GM19372 (cell line): Measurements from ENCODE around the gene TMEM200B.
"Not testable (repeated sequence)": the region's sequence is repeated elsewhere in the genome, so short reads cannot be mapped to it uniquely, and the experiment has no call there.

ENCODE experiments used
- ATAC-seq: cut with Tn5 transposase; IDR thresholded peaks from one replicate; pipeline ENCODE4 v1.9.1; 2021; ENCODE audit warnings: mild to moderate bottlenecking, low read depth, moderate library complexity; ENCODE audit not compliant: unreplicated experiment

The TMEM200B gene

GRCh38 chr1:29113413-29114117 lies 10.1 kb downstream of the TMEM200B start:
- no peak for ATAC-seq

- ATAC-seq, result no peak
Observed at GRCh38 chr1:29112705-29113412, 10.8 kb downstream of the TMEM200B start.

GRCh38 chr1:29108041-29108440 lies 15.7 kb downstream of the TMEM200B start:
- not testable (repeated sequence) for ATAC-seq

GRCh38 chr1:29105822-29106221 lies 17.9 kb downstream of the TMEM200B start:
- no peak for ATAC-seq

- ATAC-seq, result no peak
Observed at GRCh38 chr1:29100487-29100886, 23.2 kb downstream of the TMEM200B start.

- ATAC-seq, result no peak
Observed at GRCh38 chr1:29099286-29099685, 24.4 kb downstream of the TMEM200B start.

GRCh38 chr1:29096231-29096886 lies 27.3 kb downstream of the TMEM200B start:
- no peak for ATAC-seq

- no peak for ATAC-seq
Observed at GRCh38 chr1:29094954-29095353, 28.7 kb downstream of the TMEM200B start.

- ATAC-seq, result no peak
Observed at GRCh38 chr1:29094433-29094832, 29.3 kb downstream of the TMEM200B start.

- not testable (repeated sequence) for ATAC-seq
Observed at GRCh38 chr1:29092704-29093103, 31.0 kb downstream of the TMEM200B start.

- no peak for ATAC-seq
Observed at GRCh38 chr1:29090937-29091618, 32.6 kb downstream of the TMEM200B start.

GRCh38 chr1:29084196-29084521 lies 39.5 kb downstream of the TMEM200B start:
- ATAC-seq, result no peak

GRCh38 chr1:29083317-29084195 lies 40.1 kb downstream of the TMEM200B start:
- no peak for ATAC-seq

GRCh38 chr1:29082519-29082918 lies 41.2 kb downstream of the TMEM200B start:
- no peak for ATAC-seq

- no peak for ATAC-seq
Observed at GRCh38 chr1:29081201-29081600, 42.5 kb downstream of the TMEM200B start.

- ATAC-seq, result not testable (repeated sequence)
Observed at GRCh38 chr1:29079916-29080629, 43.6 kb downstream of the TMEM200B start.

- no peak for ATAC-seq
Observed at GRCh38 chr1:29077155-29077554, 46.5 kb downstream of the TMEM200B start.
